ENCODE measurements around the gene RASGRF2.

RASGRF2 gene

DNA sequence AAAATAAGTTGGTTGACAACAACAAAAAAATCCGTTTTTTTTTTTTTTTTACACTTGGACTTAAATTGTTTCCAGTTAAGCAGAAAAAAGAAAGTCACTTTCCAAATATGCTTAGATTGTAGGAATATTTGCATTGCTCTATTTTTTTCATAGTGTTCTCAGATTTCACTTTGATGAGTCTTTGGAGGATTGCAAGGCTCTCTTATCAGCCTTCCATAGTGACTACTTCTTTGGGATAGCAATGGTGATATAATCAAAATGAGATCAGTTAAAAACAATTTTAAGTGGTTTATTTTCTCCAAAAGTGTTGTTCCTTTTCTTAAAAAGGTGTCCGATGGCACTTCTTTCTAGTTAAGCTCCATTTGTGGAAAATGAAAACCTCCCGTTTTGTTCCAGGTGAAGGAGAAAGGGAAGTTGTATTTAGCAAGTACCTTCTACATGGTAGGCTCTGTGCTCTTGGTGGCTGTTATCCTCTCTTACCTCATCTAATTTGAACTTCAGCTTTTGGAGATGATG lies 3.9 kb downstream of the RASGRF2 start:
- H3K4me3 ChIP-seq: no peak overlapping the region
- peaks cover 0 to 15% (median 9%) of the 10 kb centered on the region in 4 donors for H3K4me1 ChIP-seq
- TF ChIP-seq, protein P1, sequence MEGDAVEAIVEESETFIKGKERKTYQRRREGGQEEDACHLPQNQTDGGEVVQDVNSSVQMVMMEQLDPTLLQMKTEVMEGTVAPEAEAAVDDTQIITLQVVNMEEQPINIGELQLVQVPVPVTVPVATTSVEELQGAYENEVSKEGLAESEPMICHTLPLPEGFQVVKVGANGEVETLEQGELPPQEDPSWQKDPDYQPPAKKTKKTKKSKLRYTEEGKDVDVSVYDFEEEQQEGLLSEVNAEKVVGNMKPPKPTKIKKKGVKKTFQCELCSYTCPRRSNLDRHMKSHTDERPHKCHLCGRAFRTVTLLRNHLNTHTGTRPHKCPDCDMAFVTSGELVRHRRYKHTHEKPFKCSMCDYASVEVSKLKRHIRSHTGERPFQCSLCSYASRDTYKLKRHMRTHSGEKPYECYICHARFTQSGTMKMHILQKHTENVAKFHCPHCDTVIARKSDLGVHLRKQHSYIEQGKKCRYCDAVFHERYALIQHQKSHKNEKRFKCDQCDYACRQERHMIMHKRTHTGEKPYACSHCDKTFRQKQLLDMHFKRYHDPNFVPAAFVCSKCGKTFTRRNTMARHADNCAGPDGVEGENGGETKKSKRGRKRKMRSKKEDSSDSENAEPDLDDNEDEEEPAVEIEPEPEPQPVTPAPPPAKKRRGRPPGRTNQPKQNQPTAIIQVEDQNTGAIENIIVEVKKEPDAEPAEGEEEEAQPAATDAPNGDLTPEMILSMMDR (IDR thresholded peaks at IDR 0.05): no peak
- no peak for DNase-seq
- H3K27ac ChIP-seq: no peak overlapping the region
- intact Hi-C loops (cut with DNase I; ENCODE audit: low total_unique reads): no loop called here
- H3K9me3 ChIP-seq: no peaks in the 10 kb centered on the region
- H3K36me3 ChIP-seq: no peaks in the 10 kb centered on the region
- peaks cover 0 to 23% of the 10 kb centered on the region in 2 donors for H3K27me3 ChIP-seq

DNA sequence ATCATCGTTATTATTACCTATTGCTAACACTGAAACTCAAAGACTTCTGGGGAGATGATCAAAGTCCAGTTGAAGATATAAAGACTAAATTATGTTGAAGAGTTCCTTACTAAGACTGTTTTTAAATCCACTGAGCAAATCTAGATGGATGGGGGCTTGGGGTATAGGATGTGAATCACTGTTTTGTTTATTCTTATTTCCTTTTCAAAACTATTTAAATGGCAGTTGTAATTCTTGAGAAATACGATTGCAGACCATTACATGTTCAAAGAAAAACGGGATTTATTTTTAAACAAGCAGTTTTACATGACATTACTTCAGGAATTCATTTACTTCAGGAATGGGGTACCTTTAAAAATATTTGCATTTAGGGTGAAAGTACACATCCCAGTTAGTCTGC lies 4.3 kb downstream of the RASGRF2 start:
- H3K27me3 ChIP-seq: peaks cover 0 to 19% of the 10 kb centered on the region in 2 donors
- no peak overlapping the region for H3K4me3 ChIP-seq
- no peaks in the 10 kb centered on the region for H3K9me3 ChIP-seq
- peaks cover 0 to 15% (median 9%) of the 10 kb centered on the region in 4 donors for H3K4me1 ChIP-seq
- H3K36me3 ChIP-seq: no peaks in the 10 kb centered on the region
- no peak for DNase-seq
- TF ChIP-seq, protein P1 (IDR thresholded peaks at IDR 0.05): no peak
- H3K27ac ChIP-seq: no peak overlapping the region
- intact Hi-C loops (cut with DNase I; ENCODE audit: low total_unique reads): no loop called here

DNA sequence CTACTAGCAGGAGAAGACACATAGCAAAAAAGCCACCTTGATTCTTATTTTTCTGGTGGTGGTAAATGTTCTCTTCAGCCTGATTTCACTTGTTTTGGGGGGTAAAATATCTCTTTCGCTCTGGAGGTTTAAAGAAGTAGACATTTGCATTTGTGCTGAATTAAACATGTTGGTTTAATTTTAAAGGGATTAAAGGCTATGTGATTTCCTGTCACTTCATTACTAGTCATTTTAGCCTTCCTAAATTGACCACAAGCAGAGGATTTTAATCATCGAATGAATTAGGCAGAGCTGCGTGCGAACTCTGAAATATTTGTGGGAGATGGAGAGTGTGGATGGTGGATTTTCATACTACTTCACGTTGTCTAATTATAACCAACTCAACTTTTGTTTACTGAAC lies 4.8 kb downstream of the RASGRF2 start:
- Histone ChIP-seq H3K9me3 (no peaks in the 10 kb centered on the region), H3K36me3 (no peaks in the 10 kb centered on the region), H3K4me1 (peaks cover 0 to 12% (median 9%) of the 10 kb centered on the region in 4 donors), H3K27me3 (peaks cover 0 to 15% of the 10 kb centered on the region in 2 donors), H3K4me3 (no peak overlapping the region), H3K27ac (no peak overlapping the region)
- DNase-seq: no peak
- intact Hi-C loops (cut with DNase I; ENCODE audit: low total_unique reads): no loop called here
- TF ChIP-seq, protein P1 (IDR thresholded peaks at IDR 0.05): no peak

DNA sequence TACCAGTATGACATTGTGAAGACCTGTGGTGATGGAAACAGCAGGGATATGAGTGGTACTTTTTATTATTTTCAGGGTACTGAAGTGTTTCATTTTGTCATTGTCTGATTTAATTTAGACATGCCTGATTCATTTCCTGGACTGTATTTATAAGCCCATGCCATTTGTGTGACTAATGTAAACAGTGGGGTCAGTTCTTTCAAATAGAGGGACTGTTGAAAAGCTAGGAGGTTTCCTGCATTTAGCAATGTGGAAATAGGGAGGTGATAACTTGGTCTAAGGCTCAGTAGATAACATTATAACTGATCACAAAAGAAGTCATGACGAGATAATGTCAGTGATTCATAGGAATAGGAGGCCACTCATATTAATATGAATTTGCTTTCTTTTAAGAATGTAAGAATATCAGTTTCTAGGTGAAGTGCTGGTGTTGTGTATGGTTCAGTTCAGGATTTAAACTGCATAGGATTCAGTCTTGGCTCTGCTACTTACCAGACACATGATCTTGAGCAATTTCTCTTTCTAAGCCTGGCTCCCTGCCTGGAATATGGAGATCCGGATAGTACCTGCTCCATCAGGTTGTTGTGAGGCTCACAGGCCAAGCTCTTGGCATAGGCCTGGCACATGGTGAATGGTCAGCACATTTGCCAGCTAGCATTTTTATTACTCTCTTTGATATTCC lies 7.5 kb downstream of the RASGRF2 start:
- DNase-seq: no peak
- Histone ChIP-seq H3K4me3 (no peak overlapping the region), H3K27ac (no peak overlapping the region), H3K9me3 (no peaks in the 10 kb centered on the region), H3K4me1 (no peaks in the 10 kb centered on the region), H3K36me3 (no peaks in the 10 kb centered on the region), H3K27me3 (no peaks in the 10 kb centered on the region)
- TF ChIP-seq, protein P1 (IDR thresholded peaks at IDR 0.05): no peak
- intact Hi-C loops (cut with DNase I; ENCODE audit: low total_unique reads): no loop called here

DNA sequence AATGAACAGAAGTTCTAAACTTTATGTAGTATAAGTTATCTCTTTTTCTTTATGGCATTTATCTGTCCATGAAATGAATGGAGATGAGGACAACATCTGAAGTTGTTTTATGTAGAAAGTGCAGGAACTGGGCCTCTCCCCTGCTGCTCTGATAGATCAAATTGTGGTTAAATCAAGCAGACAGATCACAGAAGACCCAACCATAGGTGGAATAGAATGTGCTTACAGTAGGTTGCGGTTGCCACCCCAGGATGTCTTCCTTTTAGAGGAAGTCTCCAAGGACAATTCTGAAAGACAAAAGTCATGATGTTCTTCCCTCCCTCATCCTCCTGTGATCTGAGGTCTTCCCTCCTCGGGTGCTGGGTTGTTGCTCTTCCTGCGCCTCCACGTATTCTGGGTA lies 12.9 kb downstream of the RASGRF2 start:
- intact Hi-C loops (cut with DNase I; ENCODE audit: low total_unique reads): no loop called here
- TF ChIP-seq, protein P1 (IDR thresholded peaks at IDR 0.05): no peak
- no peaks in the 10 kb centered on the region for H3K9me3 ChIP-seq
- no peaks in the 10 kb centered on the region for H3K4me1 ChIP-seq
- no peaks in the 10 kb centered on the region for H3K27me3 ChIP-seq
- H3K4me3 ChIP-seq: no peak overlapping the region
- no peak overlapping the region for H3K27ac ChIP-seq
- no peak for DNase-seq
- H3K36me3 ChIP-seq: no peaks in the 10 kb centered on the region

Measured in tibial artery (tissue), 4 donors.